Upper lobe of right lung (tissue), 1 donor: ENCODE data around the gene KCTD10. TPM values are rescaled to one million over a fixed set of nuclear protein-coding genes. Genes with fewer than 3 reads are reported as not detected.

Source experiments
- ATAC-seq: fragments of 200-7000 bp; cut with Tn5 transposase; one replicate; pipeline ENCODE4 v1.9.1; 2020; ENCODE audit warnings: mild to moderate bottlenecking, moderate library complexity
- DNase-seq: peaks from one replicate; pipeline ENCODE4 v3.0.0-alpha.2; 2020
- H3K27ac ChIP-seq: fragments of 200-600 bp; one replicate; pipeline ENCODE4 v1.8.0; 2022
- H3K27me3 ChIP-seq: fragments of 200-600 bp; one replicate; pipeline ENCODE4 v1.8.0; 2022; ENCODE audit warnings: mild to moderate bottlenecking
- H3K36me3 ChIP-seq: fragments of 200-600 bp; one replicate; pipeline ENCODE4 v1.8.0; 2022
- H3K4me1 ChIP-seq: fragments of 200-600 bp; one replicate; pipeline ENCODE4 v1.8.0; 2022
- H3K4me3 ChIP-seq: fragments of 200-600 bp; one replicate; pipeline ENCODE4 v1.8.0; 2022; ENCODE audit warnings: mild to moderate bottlenecking
- H3K9me3 ChIP-seq: fragments of 200-600 bp; one replicate; pipeline ENCODE4 v1.8.0; 2022
- CTCF ChIP-seq: fragments of 200-600 bp; IDR thresholded peaks from one replicate; pipeline ENCODE4 v1.8.0; 2022; ENCODE audit warnings: antibody characterized with exemption
- intact Hi-C: fragments of 100-400 bp; cut with DNase I; formaldehyde crosslinking; loops from one replicate; pipeline ENCODE4 v1.11.0; 2022
- total RNA-seq: library from RNA; stranded (reverse); fragmentation: NEBNext Ultra II Directional; extraction: Animal tissue kit (Norgen Biotek cat#: 25700); gene quantifications from one replicate; pipeline ENCODE4 v1.2.1, GENCODE V29; 2021
- donor health status: DM: no; HTN: yes; CAD: no; lungs with severe emphysema.

KCTD10 gene
- total RNA-seq, 1 donor from 2014 or later, result 66.8 TPM

GRCh38 chr12:109463756-109464155, 13.3 kb downstream of the KCTD10 start:
- intact Hi-C loops, result no loop called here
- Histone ChIP-seq H3K4me3 (peak overlapping the region; percentile 4), H3K27me3 (no peaks in the 10 kb centered on the region), H3K4me1 (peaks cover 96% of the 10 kb centered on the region), H3K36me3 (peaks cover 52% of the 10 kb centered on the region), H3K27ac (peak overlapping the region; percentile 93), H3K9me3 (no peaks in the 10 kb centered on the region)
- DNase-seq (no peak), ATAC-seq (no peak)
- no peak for TF ChIP-seq CTCF

- H3K27ac ChIP-seq, result peak overlapping the region; percentile 93
- H3K27me3 ChIP-seq, result no peaks in the 10 kb centered on the region
- H3K9me3 ChIP-seq, result no peaks in the 10 kb centered on the region
- H3K4me3 ChIP-seq, result peak overlapping the region; percentile 4
- H3K4me1 ChIP-seq, result peaks cover 99% of the 10 kb centered on the region
- DNase-seq (peak; percentile 80), ATAC-seq (peak; percentile 59)
- intact Hi-C loops, result no loop called here
- H3K36me3 ChIP-seq, result peaks cover 47% of the 10 kb centered on the region
- no peak for TF ChIP-seq CTCF
Measured at GRCh38 chr12:109462868-109463692, 14.0 kb downstream of the KCTD10 start.

- TF ChIP-seq CTCF, result no peak
- Histone ChIP-seq H3K27me3 (no peaks in the 10 kb centered on the region), H3K9me3 (no peaks in the 10 kb centered on the region), H3K27ac (peak overlapping the region; percentile 93), H3K36me3 (peaks cover 47% of the 10 kb centered on the region), H3K4me1 (peaks cover 95% of the 10 kb centered on the region), H3K4me3 (no peak overlapping the region)
- intact Hi-C loops, result no loop called here
- peak; percentile 79 for ATAC-seq
- DNase-seq, result peak; percentile 88
Measured at GRCh38 chr12:109461846-109462756, 15.0 kb downstream of the KCTD10 start.

GRCh38 chr12:109461049-109461845, 15.9 kb downstream of the KCTD10 start:
- peaks cover 86% of the 10 kb centered on the region for H3K4me1 ChIP-seq
- DNase-seq (peak; percentile 67), ATAC-seq (peak; percentile 79)

More at GRCh38 chr12:109461049-109461845, 15.9 kb downstream of the KCTD10 start:
- TF ChIP-seq CTCF, result no peak
- H3K9me3 ChIP-seq, result no peaks in the 10 kb centered on the region
- intact Hi-C loops, result no loop called here
- H3K27ac ChIP-seq, result peak overlapping the region; percentile 93
- no peaks in the 10 kb centered on the region for H3K27me3 ChIP-seq
- H3K36me3 ChIP-seq, result peaks cover 47% of the 10 kb centered on the region
- no peak overlapping the region for H3K4me3 ChIP-seq
